Transverse colon (tissue), 3 donors: ENCODE data around the gene BLM.

Source experiments
- CTCF ChIP-seq, 5 experiments: fragments of 200-600 bp in 3 of 5; fragments of 450-650 bp in 2 of 5; sonication (generic) in 3 of 5; IDR thresholded peaks; 1 replicate in 2 of 5; 2 replicates in 3 of 5; pipeline ENCODE4 v1.5.1; 2016 to 2017; ENCODE audit warnings: antibody characterized with exemption in 5 of 5, inconsistent platforms in 3 of 5, mild to moderate bottlenecking in 2 of 5, moderate library complexity in 1 of 5
- POLR2A ChIP-seq: fragments of 450-650 bp; IDR thresholded peaks from one replicate; pipeline ENCODE4 v1.6.1; 2016; ENCODE audit warnings: antibody characterized with exemption, mild to moderate bottlenecking, moderate library complexity

- TF ChIP-seq CTCF (IDR thresholded peaks at IDR 0.05) (no peak), POLR2A (no peak)
These were observed 134.0 kb downstream of the BLM start for GRCh38 chr15:90851114-90851513.
